ENCODE data around the gene C5orf58.

The C5orf58 gene

DNA sequence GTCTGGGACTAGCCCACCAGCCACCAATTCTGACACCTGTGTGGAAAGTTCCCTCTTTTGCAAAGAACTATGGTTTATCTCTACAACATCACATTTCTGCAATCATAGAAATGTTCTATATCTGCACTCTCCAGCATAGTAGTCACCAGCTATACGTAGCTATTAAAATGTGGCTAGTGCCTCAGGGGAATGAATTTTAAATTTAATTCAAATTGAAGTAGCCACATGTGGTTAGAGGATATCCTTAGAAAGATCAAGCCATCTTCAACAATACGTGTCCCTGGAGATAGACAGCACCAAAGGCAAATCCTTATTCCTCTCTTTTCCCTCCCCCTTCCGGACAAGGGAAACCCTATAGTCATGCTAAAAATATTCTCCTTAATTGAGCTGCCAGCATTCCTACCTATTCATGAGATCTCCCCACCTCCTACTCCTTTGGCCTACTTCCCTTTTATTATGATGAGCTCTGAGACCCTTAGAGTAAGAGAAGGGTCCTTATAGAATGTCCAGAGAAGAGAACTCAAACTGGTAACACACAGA, 53.7 kb downstream of the C5orf58 start:
- DNase-seq = no peak

- DNase-seq = no peak
Measured at GRCh38 chr5:170287532-170287931, 54.7 kb downstream of the C5orf58 start.

GRCh38 chr5:170288151-170288550, 55.4 kb downstream of the C5orf58 start:
- DNase-seq = no peak

DNA sequence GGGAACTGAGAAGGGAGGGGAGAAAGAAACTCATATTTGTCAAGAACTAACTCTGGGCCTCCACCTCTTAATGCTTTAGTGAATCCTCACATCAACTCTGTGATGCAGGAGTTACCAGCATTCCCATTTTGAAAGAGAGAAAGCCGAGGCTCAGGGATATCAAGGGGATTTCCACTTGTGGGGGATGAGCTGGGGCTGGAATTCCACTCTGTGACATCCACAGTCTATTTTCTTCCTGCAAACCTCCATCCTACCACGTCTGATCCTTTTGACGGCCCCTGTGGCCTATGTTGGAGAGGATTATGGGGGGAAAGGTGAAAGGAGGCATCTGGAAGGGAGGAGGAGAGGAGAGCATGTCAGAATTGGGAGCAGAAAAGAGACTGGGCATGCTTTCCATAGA, 55.8 kb downstream of the C5orf58 start:
- DNase-seq = no peak

DNA sequence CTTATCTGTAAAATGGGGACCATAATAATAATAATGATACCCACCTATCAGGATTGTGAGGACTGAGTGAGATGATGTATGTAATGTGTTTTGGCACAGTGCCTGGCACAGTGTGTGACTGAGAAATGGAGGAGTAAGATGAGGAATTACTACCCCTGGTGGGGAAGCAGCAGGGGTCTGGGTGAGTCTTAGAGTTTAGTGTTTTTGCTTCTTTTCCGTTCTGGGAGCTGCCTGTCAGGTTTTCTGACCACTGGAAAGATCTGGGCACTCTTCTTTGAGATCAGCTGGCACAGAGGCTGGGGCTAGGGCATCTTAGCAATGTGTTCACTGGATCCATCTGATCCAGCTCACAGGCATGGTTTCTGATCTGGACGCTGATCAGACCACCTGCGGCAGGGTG, 56.3 kb downstream of the C5orf58 start:
- DNase-seq = no peak

- DNase-seq = no peak
Measured at GRCh38 chr5:170289764-170290163, 57.0 kb downstream of the C5orf58 start.

DNA sequence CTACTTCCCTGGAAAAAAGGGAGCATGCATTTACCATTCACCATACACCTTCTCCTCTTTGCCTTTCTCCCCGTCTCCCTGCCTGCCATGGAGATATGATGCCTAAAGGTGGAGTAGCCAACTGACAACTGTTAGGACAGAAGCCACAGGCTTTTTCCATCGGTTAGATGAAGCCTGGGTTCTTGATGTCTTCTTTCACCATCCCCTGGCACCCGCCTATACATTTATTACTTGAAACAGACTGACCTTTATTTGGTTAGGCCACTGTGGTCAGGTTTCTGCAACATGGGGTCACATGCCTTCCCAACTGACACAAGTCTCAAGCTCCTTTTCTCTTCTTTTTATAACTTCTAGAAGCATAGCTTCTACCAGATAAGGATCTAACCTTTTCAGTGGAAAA, 57.7 kb downstream of the C5orf58 start:
- no peak for DNase-seq

DNA sequence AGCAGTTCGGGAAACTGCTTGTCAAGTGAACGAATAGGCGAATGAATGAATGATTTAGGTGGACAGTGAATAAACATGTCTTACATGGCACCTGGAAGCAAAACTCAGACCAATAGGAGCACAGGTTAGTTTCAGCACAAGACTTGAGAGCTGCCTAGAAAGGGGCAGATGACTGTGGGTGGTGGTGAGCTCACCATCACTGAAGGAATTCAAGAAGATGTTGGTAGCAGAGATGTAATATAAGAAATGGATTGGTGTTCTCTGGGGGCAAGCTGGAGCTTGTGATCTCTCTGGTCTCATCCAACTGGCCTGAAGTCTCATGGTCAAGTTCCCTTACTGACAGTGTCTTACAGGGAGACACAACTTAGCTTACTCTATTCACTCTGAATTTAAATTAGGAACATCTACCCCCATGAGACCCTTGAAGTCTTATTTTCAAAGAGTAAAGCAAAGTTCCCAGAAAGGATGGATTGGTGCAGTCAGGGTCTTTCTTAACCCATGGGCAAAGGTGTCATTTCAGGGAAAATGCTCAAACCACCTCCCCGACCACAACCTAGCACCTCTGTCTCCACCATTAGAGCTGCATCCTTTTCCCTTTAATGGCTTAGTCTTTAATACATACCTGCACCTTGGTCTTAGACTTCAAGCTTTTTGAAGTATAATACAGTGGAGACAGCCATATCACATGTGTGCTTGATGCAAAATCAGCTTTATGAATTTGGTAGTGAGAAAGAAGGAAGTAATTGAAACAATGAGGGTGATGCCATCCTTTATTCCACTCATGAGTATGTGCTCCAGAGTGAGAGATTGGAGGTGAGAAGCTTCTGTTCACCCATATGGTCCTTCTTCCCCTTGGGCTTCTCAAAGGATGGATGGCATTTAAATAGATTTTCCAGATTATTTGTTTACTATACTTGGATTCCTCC, 59.7 kb downstream of the C5orf58 start:
- no peak for DNase-seq

- DNase-seq = peak; percentile 27
Measured at GRCh38 chr5:170293273-170293672, 60.5 kb downstream of the C5orf58 start.

GRCh38 chr5:170294057-170294456, 61.3 kb downstream of the C5orf58 start:
- DNase-seq = no peak

DNA sequence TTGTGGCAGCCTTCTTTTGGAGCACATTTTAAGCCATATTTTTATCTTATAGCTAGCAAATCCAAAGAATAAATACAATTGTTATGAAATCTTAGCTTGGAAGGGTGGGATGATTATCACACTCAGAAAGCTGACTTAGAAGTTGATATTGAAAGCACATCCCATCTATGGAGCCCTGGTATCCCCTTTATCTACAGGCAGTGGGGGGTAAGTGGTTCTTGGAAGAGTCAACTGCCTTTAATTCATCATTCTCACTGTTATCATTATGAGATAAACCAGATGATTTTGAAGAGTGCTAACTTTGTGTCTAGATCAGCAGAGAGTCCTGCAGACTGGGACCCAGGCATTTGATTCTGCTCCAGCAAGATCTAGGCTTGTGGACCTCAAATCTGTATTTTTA, 61.8 kb downstream of the C5orf58 start:
- no peak for DNase-seq
